ENCODE data around the gene PTH. TPM values are rescaled to one million over a fixed set of nuclear protein-coding genes. Genes with fewer than 3 reads are reported as not detected.

The PTH gene
- total and polyA plus RNA-seq, 2 of the 8 experiments (the other 6 are each of a cell fraction or from before 2014, with no cell fraction given), result not detected

DNA sequence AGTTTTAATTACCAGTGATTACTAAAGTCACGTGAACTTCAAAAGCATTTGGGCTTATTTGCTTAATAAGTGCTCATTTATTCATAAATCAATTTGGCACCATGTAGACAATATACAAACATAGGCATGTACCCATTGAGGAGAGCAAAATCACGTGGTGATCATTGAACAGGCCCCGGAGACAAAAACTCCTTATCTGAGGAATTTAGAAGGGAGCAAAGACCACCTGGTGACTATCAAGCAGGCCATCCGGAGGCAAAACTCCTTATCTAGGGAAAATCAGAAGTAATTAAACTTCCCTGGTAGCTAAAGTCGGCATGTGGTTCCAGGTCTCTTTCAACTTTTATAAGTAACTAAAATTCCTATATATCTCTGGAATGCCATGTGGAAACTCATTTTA is 27.0 kb downstream of the PTH start (continued):
- TF ChIP-seq BACH1 (IDR thresholded peaks at IDR 0.05; ENCODE audit: low read length), result no peak
- no peak for TF ChIP-seq TCF12 (IDR thresholded peaks at IDR 0.05; ENCODE audit: low read depth, low read length)
- no peak for TF ChIP-seq PHF8 (conservative IDR thresholded peaks at IDR 0.05; ENCODE audit: low read depth, low read length)
- TF ChIP-seq, protein P1, sequence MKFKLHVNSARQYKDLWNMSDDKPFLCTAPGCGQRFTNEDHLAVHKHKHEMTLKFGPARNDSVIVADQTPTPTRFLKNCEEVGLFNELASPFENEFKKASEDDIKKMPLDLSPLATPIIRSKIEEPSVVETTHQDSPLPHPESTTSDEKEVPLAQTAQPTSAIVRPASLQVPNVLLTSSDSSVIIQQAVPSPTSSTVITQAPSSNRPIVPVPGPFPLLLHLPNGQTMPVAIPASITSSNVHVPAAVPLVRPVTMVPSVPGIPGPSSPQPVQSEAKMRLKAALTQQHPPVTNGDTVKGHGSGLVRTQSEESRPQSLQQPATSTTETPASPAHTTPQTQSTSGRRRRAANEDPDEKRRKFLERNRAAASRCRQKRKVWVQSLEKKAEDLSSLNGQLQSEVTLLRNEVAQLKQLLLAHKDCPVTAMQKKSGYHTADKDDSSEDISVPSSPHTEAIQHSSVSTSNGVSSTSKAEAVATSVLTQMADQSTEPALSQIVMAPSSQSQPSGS (IDR thresholded peaks at IDR 0.05; ENCODE audit: low read length), result no peak
- TF ChIP-seq RXRA (IDR thresholded peaks at IDR 0.05; ENCODE audit: insufficient read depth, low read depth, low read length), result no peak

All from H1 (cell line).